ENCODE results near the gene GPR179.

GPR179 gene

DNA sequence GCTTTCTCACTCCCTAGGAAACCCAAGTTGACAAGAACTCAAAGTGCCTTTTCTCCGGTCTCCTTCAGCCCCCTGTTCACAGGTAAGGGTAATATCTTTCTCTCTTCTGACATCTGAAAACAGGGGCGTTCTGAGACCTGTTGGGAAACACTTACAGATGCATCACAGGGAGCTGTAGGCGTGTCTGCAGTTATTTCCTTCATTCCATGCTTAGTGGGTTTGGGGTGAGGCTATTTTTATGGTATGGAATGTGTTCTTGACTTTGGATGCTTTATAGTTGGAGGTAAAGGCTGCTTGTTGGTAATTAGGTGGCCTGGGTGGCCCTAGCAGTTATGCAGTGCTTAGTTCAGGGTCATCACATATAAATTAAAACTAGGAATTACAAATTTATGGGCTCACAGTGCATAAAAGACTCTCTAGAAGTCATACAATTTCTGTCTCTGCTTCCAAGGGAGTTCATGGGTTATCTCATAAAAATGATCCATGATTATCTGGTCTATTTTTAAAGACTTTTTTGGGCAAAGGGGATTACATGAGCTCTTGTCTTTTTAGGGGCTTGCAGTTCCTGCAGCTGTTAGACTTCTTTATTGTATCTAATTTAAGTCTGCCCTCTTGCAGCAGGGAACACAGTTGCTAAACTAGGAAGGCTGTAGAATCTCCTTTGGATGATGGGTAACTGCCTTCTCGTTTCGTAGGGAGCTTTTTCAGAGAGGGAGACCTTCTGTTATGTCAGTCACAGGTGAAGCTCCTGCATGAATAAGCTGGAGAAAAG lies 18.1 kb upstream of the GPR179 start:
- DNase-seq (ENCODE audit: extremely low read depth, low read depth): no peak
- no peak for TF ChIP-seq CTCF (IDR thresholded peaks at IDR 0.05; ENCODE audit: low read depth, low read length)

- no peak for TF ChIP-seq CTCF (IDR thresholded peaks at IDR 0.05; ENCODE audit: low read depth, low read length)
- no peak for DNase-seq (ENCODE audit: extremely low read depth, low read depth)
These were observed 15.1 kb upstream of the GPR179 start for GRCh38 chr17:38358586-38359513.

GRCh38 chr17:38357486-38358123 lies 13.8 kb upstream of the GPR179 start:
- no peak for TF ChIP-seq CTCF (IDR thresholded peaks at IDR 0.05; ENCODE audit: low read depth, low read length)
- DNase-seq (ENCODE audit: extremely low read depth, low read depth): no peak

- TF ChIP-seq CTCF (IDR thresholded peaks at IDR 0.05; ENCODE audit: low read depth, low read length): no peak
- DNase-seq (ENCODE audit: extremely low read depth, low read depth): no peak
These were observed 11.5 kb upstream of the GPR179 start for GRCh38 chr17:38355251-38355650.

DNA sequence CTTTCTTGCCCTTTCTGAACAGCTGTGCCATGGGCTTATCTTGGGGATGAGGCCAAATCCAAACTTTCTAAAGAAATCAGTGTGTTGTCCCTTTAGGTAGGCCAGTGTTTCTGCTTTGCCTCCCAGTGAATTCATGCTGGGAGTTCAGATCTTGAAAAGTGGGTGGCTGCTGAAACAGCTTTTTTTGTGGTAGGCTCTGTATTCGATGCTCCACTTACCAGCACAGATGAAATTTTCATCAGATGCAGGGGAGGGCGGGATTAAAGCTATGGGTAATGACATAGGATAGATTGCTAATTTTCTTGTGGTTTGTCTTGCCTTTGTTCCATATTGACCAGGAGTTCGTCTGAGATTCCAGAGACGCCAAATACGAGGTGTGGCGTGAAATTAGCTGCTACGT lies 10.7 kb upstream of the GPR179 start:
- no peak for DNase-seq (ENCODE audit: extremely low read depth, low read depth)

DNA sequence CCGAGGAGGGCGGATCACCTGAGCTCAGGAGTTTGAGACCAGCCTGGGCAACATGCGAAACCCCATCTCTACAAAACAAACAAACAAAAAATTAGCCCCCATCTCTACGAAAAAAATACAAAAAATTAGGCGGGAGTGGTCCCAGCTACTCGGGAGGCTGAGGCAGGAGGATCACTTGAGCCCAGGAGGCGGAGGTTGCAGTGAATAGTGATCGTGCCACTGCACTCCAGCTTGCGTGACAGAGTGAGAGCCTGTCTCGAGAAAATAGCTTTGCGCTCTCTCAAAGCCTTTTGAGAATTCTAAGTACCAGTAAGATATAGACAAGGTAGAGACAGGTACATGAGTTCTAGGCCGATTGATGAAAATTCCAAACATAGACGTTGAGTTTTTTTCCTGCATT lies 9.9 kb upstream of the GPR179 start:
- no peak for TF ChIP-seq CTCF (IDR thresholded peaks at IDR 0.05; ENCODE audit: low read depth, low read length)
- no peak for DNase-seq (ENCODE audit: extremely low read depth, low read depth)

More for the DNA sequence above, 10.7 kb upstream of the GPR179 start:
- TF ChIP-seq CTCF (IDR thresholded peaks at IDR 0.05; ENCODE audit: low read depth, low read length): no peak

Measured in AG09319 (cell line).